GM23338 (cell line): ENCODE data around the gene SEL1L2. TPM values are rescaled to one million over a fixed set of nuclear protein-coding genes. Genes with fewer than 3 reads are reported as not detected.
A peak's percentile ranks its signal among the peaks of the same experiment; 100 is the strongest.

Experiments used
- ATAC-seq: fragments of 200-7000 bp; cut with Tn5 transposase; 3 replicates; pipeline ENCODE4 v1.9.1; 2020
- DNase-seq: peaks from one replicate; pipeline ENCODE4 v3.0.0-alpha.2; 2015; ENCODE audit warnings: low spot score
- H2AFZ ChIP-seq: fragments of 200-600 bp; sonication (generic); 2 replicates; pipeline ENCODE4 v1.8.0; 2016; ENCODE audit warnings: antibody characterized with exemption, mild to moderate bottlenecking, moderate library complexity
- H3F3A ChIP-seq: fragments of 200-600 bp; sonication (generic); replicated peaks from 2 replicates; pipeline ENCODE4 v1.8.0; 2017; ENCODE audit warnings: antibody characterized with exemption, mixed run types, low read depth
- H3K27ac ChIP-seq: fragments of 200-600 bp; sonication (generic); 2 replicates; pipeline ENCODE4 v1.6.1; 2016; ENCODE audit warnings: low read depth
- H3K27me3 ChIP-seq: fragments of 200-600 bp; sonication (generic); 2 replicates; pipeline ENCODE4 v1.8.0; 2016; ENCODE audit warnings: mild to moderate bottlenecking, mixed run types, moderate library complexity; ENCODE audit not compliant: insufficient read depth
- H3K36me3 ChIP-seq: fragments of 200-600 bp; sonication (generic); 2 replicates; pipeline ENCODE4 v1.8.0; 2016; ENCODE audit warnings: mild to moderate bottlenecking; ENCODE audit not compliant: insufficient read depth
- H3K4me1 ChIP-seq: fragments of 200-600 bp; sonication (generic); 2 replicates; pipeline ENCODE4 v1.8.0; 2016; ENCODE audit warnings: mild to moderate bottlenecking, moderate library complexity; ENCODE audit not compliant: insufficient read depth
- H3K4me2 ChIP-seq: fragments of 200-600 bp; sonication (generic); 2 replicates; pipeline ENCODE4 v1.7.1; 2017; ENCODE audit warnings: mixed run types
- H3K4me3 ChIP-seq: fragments of 200-600 bp; sonication (generic); 2 replicates; pipeline ENCODE4 v1.6.1; 2016; ENCODE audit warnings: mixed run types
- H3K79me2 ChIP-seq: fragments of 200-600 bp; sonication (generic); replicated peaks from 2 replicates; pipeline ENCODE4 v1.8.0; 2017; ENCODE audit warnings: mild to moderate bottlenecking; ENCODE audit not compliant: insufficient read depth
- H3K9me2 ChIP-seq: fragments of 200-600 bp; sonication (generic); 2 replicates; pipeline ENCODE4 v1.8.0; 2017; ENCODE audit not compliant: insufficient read depth
- H4K20me1 ChIP-seq: fragments of 200-600 bp; sonication (generic); replicated peaks from 2 replicates; pipeline ENCODE4 v1.8.0; 2017; ENCODE audit warnings: mild to moderate bottlenecking; ENCODE audit not compliant: insufficient read depth
- H3K27ac Mint-ChIP-seq: 2 replicates; pipeline ENCODE4 v1.8.0; 2020; ENCODE audit warnings: inconsistent platforms, mild to moderate bottlenecking, moderate library complexity, mixed read lengths
- H3K27me3 Mint-ChIP-seq: 3 replicates; pipeline ENCODE4 v1.8.0; 2022; ENCODE audit warnings: low read depth, mild to moderate bottlenecking, moderate library complexity, mixed read lengths, inconsistent platforms; ENCODE audit not compliant: insufficient read depth, poor library complexity
- H3K36me3 Mint-ChIP-seq: 3 replicates; pipeline ENCODE4 v1.8.0; 2021; ENCODE audit warnings: low read depth, mild to moderate bottlenecking, inconsistent platforms, moderate library complexity, mixed read lengths
- H3K4me1 Mint-ChIP-seq: 3 replicates; pipeline ENCODE4 v1.8.0; 2020; ENCODE audit warnings: mild to moderate bottlenecking, inconsistent platforms, mixed read lengths
- H3K4me3 Mint-ChIP-seq: 3 replicates; pipeline ENCODE4 v1.8.0; 2021; ENCODE audit warnings: moderate library complexity, mild to moderate bottlenecking, inconsistent platforms, mixed read lengths
- H3K9me3 Mint-ChIP-seq: 3 replicates; pipeline ENCODE4 v1.8.0; 2020; ENCODE audit warnings: moderate library complexity, mild to moderate bottlenecking, inconsistent platforms, mixed read lengths
- CTCF ChIP-seq, 2 experiments: fragments of 200-600 bp in 1 of 2; sonication (generic) in 1 of 2; conservative IDR thresholded peaks; 2 replicates each; pipeline versions ENCODE4 v1.5.1 to v1.6.1; 2016 to 2017; ENCODE audit warnings: antibody characterized with exemption in 2 of 2, low read depth in 2 of 2, mild to moderate bottlenecking in 2 of 2, moderate library complexity in 1 of 2
- ETS1 ChIP-seq: IDR thresholded peaks from 2 replicates; pipeline ENCODE4 v1.6.1; 2016; ENCODE audit warnings: antibody characterized with exemption
- EZH2 ChIP-seq: fragments of 200-600 bp; sonication (generic); IDR thresholded peaks from one replicate; pipeline ENCODE4 v1.8.0; 2017; ENCODE audit warnings: antibody characterized with exemption, mild to moderate bottlenecking, low read depth; ENCODE audit not compliant: unreplicated experiment
- EZH2phosphoT487 ChIP-seq: fragments of 200-600 bp; sonication (generic); IDR thresholded peaks from one replicate; pipeline ENCODE4 v1.8.1; 2018; ENCODE audit warnings: antibody characterized with exemption; ENCODE audit not compliant: unreplicated experiment
- JUNB ChIP-seq: IDR thresholded peaks from one replicate; pipeline ENCODE4 v1.6.1; 2016; ENCODE audit warnings: antibody characterized with exemption; ENCODE audit not compliant: unreplicated experiment
- NANOG ChIP-seq: IDR thresholded peaks from 2 replicates; pipeline ENCODE4 v1.6.1; 2016; ENCODE audit warnings: antibody characterized with exemption, borderline replicate concordance
- POLR2AphosphoS5 ChIP-seq: IDR thresholded peaks from 2 replicates; pipeline ENCODE4 v1.6.1; 2016; ENCODE audit warnings: antibody characterized with exemption, low read depth
- REST ChIP-seq: IDR thresholded peaks from one replicate; pipeline ENCODE4 v1.6.1; 2018; ENCODE audit warnings: antibody characterized with exemption; ENCODE audit not compliant: unreplicated experiment
- ZNF114 ChIP-seq: fragments of 250-450 bp; sonication (Bioruptor Pico); IDR thresholded peaks from 2 replicates; pipeline ENCODE4 v1.5.0; 2020; ENCODE audit warnings: mild to moderate bottlenecking, moderate library complexity
- polyA plus RNA-seq: library from polyadenylated mRNA; unstranded; fragments of >200 nt; fragmentation: Nextera tagmentation; extraction: Ambion mirVana; gene quantifications from 2 replicates; pipeline ENCODE4 v1.2.1, GENCODE V29; 2016
- total RNA-seq: library from RNA; depleted of rRNA; stranded (reverse); fragments of >200 nt; shearing (Covaris generic); gene quantifications from 2 replicates; pipeline ENCODE4 v1.2.3, GENCODE V29; 2014

Gene SEL1L2
- total and polyA plus RNA-seq, 2 experiments from 2014 or later, result not detected

- ATAC-seq (no peak), DNase-seq (no peak)
- no peak overlapping the region for H3K4me3 Mint-ChIP-seq
Observed at GRCh38 chr20:13868331-13868730, 122.1 kb downstream of the SEL1L2 start.

GRCh38 chr20:13865791-13866351 lies 124.5 kb downstream of the SEL1L2 start:
- H3K79me2 ChIP-seq, result no peaks in the 10 kb centered on the region
- ATAC-seq (no peak), DNase-seq (no peak)
- no peaks in the 10 kb centered on the region for H3F3A ChIP-seq
- H3K36me3 ChIP-seq, result no peaks in the 10 kb centered on the region
- peak overlapping the region; percentile 74; the same call in 1 of the 2 replicates for H2AFZ ChIP-seq
- Mint-ChIP-seq H3K36me3 (no peaks in the 10 kb centered on the region), H3K27me3 (no peaks in the 10 kb centered on the region), H3K27ac (no peak overlapping the region), H3K9me3 (no peaks in the 10 kb centered on the region), H3K4me1 (peaks cover 3% of the 10 kb centered on the region; the same call in 2 of the 3 replicates), H3K4me3 (no peak overlapping the region)
- no peak overlapping the region for H3K27ac ChIP-seq
- H3K9me2 ChIP-seq, result peaks cover 16% of the 10 kb centered on the region
- peaks cover 12% of the 10 kb centered on the region for H3K4me1 ChIP-seq
- H3K27me3 ChIP-seq, result no peaks in the 10 kb centered on the region
- H3K4me3 ChIP-seq, result no peak overlapping the region
- H4K20me1 ChIP-seq, result no peaks in the 10 kb centered on the region
- 0 out of 2 replicates have a peak overlapping the region, but pooled peaks have one; percentile 32 for H3K4me2 ChIP-seq
- TF ChIP-seq EZH2phosphoT487 (no peak), EZH2 (no peak), REST (no peak), JUNB (no peak)

More at GRCh38 chr20:13868331-13868730, 122.1 kb downstream of the SEL1L2 start:
- H3K27me3 ChIP-seq, result no peaks in the 10 kb centered on the region
- peaks cover 15% of the 10 kb centered on the region; the same call in 1 of the 2 replicates for H3K9me2 ChIP-seq
- no peaks in the 10 kb centered on the region; the same call in 2 of the 3 replicates for H3K36me3 Mint-ChIP-seq
- H3K27ac ChIP-seq, result no peak overlapping the region
- no peaks in the 10 kb centered on the region for H3K36me3 ChIP-seq
- no peak overlapping the region for H2AFZ ChIP-seq
- H3K27ac Mint-ChIP-seq, result no peak overlapping the region
- no peak overlapping the region for H3K4me2 ChIP-seq
- no peaks in the 10 kb centered on the region for H3K79me2 ChIP-seq
- H3K4me1 ChIP-seq, result peaks cover 13% of the 10 kb centered on the region
- H3K4me1 Mint-ChIP-seq, result peaks cover 3% of the 10 kb centered on the region; the same call in 2 of the 3 replicates
- no peak for TF ChIP-seq ETS1
- TF ChIP-seq EZH2phosphoT487, result no peak
- no peak for TF ChIP-seq POLR2AphosphoS5
- TF ChIP-seq CTCF (conservative IDR thresholded peaks at IDR 0.05; ENCODE audit: low read depth in 2 of 2), result no peak
- TF ChIP-seq NANOG, result no peak
- no peak for TF ChIP-seq EZH2
- no peak for TF ChIP-seq ZNF114 (CRISPR knock-in tag)
- TF ChIP-seq JUNB, result no peak
- no peak overlapping the region for H3K4me3 ChIP-seq
- 0 out of 3 replicates have a peak, but pooled peaks cover 3% of the 10 kb centered on the region for H3K9me3 Mint-ChIP-seq
- H4K20me1 ChIP-seq, result no peaks in the 10 kb centered on the region
- H3F3A ChIP-seq, result no peaks in the 10 kb centered on the region
- no peaks in the 10 kb centered on the region for H3K27me3 Mint-ChIP-seq
